GM21576 (cell line): ENCODE data around the gene SCN3B.

Experiments used
- ATAC-seq: cut with Tn5 transposase; IDR thresholded peaks from one replicate; pipeline ENCODE4 v1.9.1; 2021; ENCODE audit warnings: mild to moderate bottlenecking, moderate library complexity; ENCODE audit not compliant: unreplicated experiment

The SCN3B gene

DNA sequence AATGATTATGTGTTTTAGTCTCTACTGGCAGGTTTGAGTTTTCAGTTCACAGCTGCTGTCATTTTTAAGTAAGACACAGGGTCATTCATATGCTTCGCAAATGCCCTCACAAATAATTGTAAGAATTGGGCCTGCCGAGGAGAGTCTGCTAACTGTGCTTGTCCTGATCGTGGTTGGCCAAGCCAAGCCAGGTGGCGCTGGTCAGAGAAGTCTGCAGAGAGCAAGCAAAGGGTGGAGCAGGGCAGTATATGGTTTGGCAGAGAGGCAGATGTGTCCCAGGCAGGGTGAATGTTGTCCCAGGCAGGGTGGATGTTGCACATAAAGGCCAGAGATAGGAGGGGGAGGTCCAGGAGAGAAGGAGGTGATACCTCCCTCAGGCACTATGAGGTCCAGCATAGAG, 52.7 kb downstream of the SCN3B start:
- no peak for ATAC-seq

DNA sequence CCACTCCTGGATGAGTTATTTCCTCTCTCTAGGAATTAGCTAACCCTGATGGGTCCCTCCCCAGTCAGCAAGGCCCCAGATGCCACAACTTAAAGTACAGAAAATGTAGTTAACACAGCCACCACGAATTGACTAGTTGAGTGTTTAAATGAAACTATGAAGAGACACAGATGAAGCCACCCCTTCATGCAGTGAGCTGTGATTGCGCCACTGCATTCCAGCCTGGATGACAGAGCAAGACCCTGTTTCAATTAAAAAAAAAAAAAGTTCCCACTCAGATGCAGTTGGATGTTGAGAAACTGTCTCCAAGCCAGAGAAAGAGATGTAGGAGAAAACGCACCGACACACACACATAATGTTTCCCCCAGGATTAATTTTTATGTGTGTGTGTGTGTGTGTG, 53.3 kb downstream of the SCN3B start:
- no peak for ATAC-seq

DNA sequence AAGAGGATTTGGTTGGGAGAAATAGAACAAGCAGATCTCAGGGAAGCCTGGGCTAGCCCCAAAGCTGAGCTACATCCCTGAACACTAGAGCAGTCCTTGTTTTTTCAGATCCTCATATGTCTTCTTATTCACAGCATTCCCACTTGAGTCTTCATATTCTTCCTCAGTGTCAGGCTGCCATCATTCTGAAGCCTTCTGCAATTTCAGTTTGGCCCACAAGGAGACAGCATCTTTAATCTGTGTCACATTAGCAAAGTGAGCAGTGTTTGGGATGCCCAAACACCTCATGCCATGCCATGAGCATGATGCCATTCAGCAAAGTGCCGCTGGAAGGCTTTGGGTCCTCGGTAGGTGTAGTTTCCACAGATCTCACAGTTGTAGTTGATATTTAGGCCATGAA, 56.6 kb downstream of the SCN3B start:
- ATAC-seq: no peak

DNA sequence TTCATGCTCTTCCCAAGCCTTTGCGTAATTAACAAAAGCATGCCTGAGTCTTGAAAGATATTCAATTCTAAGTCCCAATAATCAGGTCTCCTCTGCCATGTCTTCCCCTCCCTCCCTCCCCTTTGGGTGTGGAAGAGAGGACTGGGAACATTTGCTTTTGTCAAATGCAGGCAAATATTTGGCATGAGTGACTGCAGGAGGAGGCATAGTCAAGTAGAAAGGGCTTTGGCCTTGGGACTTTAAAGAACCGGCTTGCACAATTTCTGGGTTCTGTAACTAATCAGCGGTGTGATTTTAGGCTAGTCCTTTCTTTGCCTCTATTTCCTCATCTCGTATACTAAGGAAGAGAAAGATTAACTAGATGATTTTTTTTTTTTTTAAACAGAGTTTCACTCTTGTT, 59.5 kb downstream of the SCN3B start:
- no peak for ATAC-seq

DNA sequence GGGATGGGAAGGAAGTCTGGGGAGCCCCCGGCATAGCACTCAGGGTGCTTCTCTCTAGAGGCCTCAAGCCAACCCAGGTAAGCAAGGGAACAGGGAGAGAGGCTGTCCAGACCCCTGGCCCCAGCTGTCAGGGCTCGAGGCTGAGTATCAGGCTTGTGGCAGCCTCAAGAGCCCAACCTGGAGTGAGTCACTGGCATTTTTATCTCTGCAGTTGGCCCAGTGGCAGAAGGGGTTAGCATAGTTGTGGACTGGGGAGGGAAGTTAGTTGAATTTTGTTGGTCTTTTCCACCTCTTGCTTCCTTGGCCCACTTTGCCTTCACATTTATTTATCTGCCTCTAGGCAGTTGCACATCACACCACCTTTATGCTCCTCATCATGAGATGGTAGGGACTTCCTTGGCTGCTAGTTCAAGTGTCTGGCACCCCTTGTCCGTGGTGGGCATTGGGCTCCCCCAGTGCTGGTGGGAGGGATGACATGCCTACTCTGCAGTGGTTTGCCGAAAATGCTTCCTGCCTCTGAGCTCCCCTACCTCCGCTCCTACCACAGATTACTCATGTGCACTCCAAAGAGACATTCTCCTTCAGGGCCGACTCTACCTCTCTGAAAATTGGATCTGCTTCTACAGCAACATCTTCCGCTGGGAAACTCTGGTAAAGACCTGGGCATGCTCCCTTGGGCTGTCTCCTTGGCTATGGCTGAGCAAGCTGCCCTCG, 60.1 kb downstream of the SCN3B start:
- no peak for ATAC-seq

DNA sequence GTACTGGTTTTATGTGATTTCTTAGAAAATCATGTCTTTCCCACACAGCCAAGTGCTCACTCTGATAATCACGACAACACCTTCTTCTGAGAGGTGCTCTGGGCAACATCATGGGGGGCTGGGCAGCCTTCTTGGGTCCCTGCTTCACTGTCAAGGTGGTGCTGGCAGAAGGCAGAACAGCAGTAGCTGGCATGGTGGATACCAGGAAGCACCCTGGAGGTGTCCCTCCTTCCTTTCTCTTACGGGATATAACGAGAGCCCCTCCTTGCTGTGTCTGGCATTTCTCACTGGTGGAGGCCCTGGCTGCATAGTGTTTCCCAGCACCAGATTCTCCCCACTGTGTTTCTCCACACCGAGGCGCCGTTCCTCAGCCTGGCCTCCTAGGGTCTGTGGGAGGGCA, 60.9 kb downstream of the SCN3B start:
- no peak for ATAC-seq

DNA sequence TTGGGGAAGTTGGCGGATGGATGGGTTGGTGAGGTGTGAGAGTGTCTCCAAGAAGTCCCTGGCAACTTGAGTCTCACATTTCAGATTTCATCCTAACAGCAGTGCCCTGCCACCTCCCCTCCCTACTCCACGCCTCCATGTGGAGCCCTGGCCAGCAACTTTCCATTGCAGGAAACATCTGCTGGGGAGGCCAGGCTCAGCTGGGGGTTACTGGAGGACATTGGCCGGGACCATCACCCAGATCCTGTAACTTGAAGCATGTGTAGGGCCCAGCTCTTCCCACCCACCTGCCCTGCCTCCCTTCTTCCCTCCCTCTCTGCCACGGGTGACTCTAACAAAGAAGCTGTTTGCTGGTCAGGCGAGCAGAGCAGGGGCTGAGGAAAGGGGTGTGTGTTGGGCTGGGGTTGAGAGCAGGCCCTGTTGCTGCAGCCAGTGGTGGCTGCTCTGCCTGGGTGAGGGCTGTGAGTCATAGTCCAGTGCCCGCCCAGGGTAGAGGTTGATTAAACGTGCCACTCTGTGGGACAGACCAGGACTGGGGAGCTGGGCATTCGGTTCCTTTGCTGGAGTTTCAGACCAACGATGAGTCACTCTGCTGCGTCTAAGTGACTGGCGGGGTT, 64.0 kb downstream of the SCN3B start:
- ATAC-seq: no peak

DNA sequence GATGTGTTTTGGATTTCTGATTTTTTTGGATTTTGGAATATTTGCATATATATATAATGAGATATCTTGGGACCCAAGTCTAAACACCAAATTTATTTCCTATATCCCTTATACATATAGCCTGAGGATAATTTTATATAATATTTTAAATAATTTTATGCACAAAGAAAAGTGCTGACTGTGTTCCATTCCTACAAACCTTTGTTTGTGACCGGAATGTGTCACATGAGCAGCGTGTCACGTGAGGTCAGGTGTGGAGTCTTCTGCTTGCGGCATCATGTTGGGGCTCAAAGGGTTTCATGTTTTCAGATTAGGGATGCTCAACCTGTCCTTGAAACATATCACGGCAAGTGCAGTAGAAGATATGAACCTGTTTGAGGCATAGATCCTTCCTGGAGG, 65.6 kb downstream of the SCN3B start:
- no peak for ATAC-seq

DNA sequence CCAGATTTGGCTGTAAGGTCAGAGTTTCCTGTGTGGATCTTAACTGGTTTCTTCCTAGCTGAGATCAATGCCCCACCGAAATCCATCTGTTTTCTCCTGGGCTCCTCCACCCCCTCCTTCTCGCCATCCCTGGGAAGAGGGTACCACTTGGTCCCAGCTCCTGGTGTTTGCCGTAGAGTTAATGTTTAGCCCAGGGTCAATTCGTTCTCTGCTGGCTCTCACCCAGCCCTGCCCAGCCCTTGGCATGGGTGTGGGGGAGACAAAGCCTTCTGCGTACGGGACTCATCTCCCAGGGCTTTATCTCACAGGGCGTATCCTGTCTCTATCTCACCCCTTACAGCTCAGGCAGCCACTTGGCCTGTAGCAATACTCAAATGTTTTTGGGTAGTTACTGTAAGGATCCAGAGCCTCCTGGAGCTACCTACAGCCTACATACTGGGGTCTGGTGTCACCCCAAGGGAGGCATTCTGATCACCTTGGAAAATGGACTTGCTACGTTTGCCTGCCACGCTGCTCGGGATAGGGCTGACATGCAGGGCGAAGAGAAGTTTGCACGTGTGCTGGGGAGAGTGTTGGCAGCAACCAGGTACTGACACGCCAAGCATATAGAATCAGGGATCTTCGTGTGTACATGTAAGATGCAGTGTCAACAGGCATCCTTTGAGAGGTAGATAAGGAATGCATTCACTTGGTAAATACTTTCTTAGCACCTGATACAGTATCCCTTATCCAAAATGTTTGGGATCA, 66.1 kb downstream of the SCN3B start:
- ATAC-seq: no peak

DNA sequence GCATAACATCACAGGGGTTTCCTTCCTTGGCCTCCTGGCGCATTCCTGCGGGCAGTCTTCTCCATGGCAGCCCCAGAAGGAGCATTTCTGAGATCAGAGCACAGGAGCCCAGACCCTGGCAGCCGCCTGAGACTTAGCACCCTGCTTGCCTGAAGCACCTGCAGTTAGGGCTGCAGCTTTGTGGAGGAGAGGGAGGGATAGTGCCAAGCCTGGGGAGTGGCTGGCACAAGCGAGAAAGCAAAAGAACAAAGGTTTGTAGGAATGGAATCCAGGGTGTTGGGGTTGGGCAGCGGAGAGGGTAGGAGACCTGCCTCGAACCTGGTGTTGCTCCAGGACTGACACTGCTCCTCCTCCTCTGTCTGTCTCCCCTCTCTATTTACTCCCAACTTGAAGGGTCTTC, 66.9 kb downstream of the SCN3B start:
- ATAC-seq: no peak

DNA sequence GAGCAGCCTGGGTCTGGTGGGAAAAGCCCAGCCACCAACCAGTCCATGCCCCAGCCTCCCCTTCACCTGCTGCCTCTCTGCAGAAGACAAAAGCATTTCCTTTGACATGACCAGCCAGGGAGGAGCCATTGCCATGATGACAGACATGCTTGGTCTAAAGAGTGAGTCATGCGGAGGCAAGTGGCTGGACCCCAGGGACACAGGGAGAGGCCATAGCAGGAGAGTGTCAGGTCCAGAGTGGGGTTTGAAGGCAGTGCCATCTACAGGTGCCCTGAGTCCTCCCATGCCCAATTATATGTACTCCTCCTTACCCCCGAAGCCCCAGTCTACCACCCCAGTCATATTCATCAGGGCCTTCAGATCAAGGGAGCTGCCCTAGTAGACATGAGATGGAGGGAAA, 67.4 kb downstream of the SCN3B start:
- no peak for ATAC-seq

DNA sequence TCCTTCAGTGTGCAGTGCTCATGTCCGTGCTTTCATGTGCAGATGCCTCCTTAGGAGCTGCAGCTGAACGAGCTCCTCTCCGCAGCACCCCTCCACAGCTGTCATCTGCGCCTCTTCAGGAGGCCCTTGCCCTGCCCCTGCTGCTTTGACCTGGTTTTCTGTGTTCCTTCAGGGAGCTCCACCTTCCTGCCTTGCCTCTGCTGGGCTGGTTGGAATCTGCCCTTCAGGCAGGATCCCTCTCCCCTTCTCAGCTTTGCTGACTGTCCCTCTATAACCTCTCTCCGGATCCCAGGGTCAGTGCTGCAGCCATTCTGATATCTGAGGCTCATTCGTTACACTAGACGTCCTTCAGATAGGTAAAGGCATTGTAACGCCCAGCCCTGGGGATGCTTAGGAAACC, 67.9 kb downstream of the SCN3B start:
- ATAC-seq: no peak

DNA sequence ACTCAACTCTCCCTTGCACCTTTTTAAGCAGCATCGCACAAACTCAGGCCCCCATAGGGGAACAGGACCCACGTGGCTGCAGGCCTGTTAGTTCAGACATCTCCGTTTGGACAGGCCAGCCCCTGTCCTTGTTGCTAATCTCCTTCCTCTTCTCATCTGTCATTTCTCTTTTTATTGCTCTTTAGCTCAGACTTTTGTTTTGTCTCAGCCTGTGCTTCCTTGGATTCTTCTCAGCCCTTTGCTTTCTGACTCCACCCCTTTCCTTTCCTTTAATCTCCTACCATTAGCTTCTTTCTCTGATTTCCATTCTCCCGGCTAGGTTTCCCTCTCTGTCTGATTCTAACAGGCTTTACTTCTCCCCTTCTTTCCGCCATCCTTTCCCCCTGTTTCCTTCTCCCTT, 68.7 kb downstream of the SCN3B start:
- no peak for ATAC-seq

DNA sequence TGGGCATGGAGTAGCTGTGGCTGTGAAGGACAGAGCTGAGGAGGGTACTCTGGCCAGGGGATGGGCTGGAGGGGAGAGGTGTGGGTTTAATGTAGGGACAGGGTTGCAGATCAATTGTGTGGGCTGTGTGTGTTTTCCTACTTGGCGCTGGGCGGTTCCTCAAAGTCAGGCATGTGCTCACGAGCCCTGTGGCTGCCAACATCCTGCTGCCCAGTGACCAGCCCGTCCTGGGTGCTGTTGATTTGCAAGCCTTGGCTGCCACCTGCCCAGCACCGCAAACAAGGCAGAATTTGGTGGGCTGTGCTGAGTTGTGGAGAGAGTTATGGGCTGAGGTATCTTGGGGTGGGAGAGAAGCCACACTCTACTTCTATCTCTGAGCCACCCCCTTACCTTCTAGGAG, 69.2 kb downstream of the SCN3B start:
- no peak for ATAC-seq

DNA sequence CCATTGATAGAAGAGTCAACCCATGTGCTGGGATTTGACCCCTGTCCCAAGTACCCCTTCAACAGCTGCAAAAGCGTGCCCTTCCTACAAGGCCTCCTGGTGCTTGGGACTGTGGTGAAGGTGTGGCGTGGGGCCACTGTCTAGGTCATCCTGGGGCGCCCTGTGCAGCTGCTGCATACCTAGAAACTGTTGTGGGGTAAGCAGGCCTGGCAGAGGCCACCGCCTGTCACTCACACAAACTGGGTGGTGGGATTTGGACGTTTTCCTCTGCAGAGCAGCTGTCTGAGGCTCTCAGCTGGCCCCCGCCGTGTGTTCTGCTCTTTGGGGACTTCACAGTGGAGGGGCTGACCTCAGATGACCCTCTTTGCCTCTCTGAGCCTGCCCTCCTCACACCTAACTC, 69.7 kb downstream of the SCN3B start:
- no peak for ATAC-seq

DNA sequence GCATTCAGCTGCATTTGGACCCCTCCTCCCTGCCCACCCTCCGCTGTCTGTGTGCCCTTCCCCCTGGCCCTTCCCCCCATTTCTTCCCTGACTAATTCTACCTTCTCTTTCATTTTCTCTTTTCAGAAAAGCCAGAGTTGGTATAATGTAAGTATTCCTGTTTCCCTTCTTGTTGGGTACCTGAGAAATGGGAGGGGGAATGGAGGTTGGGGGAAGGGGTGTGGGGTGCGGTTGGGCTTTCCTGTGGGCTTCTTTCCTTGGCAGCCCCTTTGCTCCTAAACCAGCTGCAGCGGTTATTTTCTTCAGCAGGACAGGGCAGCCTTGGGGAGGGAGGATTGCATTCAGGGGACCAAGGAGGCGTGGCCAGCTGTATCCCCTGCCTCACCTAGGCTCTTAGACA, 70.2 kb downstream of the SCN3B start:
- ATAC-seq: no peak

DNA sequence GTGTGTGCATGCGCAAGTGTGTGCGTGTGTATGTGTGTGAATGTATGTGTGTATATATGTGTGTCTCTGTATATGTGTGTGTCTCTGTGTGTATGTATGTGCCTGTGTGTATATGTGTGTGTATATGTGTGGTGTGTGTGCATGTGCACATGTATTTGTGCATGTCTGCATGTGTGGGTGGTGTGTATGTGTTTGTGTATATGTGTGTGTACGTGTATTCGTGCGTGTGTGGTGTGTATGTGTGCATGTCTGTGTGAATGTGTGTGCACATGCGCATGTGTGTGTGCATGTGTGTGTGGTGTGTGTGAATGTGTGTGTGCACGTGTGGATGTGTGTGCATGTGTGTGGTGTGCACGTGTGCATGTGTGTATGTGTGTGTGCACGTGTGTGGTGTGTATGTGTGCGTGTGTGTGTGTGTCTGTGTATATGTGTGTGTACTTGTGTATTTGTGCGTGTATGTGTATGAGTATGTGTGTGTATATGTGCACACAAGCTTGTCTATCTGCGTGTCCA, 71.4 kb downstream of the SCN3B start:
- ATAC-seq: no peak

DNA sequence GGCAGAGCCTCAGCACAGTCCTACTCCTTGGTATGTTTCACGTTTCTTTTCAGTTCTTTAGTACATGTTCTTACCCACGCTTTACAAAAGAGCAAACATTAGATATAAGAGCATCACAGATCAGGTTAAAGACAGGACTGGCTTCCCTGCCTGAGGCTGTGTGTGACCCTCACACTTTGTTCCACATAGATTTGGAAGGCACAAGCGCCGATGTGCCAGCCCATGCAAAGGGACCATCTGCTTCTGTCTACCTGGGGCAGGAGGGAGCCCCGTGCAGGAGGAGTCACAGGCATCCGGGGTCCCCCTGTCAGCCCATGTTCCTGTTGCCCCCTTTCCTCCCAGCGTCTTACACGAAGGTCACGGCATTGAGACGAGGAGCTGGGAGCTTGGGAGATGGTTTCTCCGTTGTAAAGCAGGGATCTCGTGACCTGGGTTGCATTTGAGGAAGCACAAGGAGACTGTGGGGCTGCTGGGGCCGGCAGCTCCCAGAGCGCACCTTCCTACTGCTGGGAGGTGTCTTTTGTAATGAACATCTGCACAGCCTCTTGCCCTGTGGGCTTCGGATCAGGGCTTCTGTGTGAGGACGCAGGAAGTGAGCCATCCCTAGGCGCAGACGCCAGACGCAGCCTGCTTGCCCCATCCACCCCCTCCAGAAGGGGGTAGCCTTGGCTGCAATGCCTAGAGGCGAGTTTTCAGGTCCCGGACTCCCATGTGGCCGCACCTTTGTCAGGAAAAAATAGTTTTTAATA, 72.6 kb downstream of the SCN3B start:
- no peak for ATAC-seq

DNA sequence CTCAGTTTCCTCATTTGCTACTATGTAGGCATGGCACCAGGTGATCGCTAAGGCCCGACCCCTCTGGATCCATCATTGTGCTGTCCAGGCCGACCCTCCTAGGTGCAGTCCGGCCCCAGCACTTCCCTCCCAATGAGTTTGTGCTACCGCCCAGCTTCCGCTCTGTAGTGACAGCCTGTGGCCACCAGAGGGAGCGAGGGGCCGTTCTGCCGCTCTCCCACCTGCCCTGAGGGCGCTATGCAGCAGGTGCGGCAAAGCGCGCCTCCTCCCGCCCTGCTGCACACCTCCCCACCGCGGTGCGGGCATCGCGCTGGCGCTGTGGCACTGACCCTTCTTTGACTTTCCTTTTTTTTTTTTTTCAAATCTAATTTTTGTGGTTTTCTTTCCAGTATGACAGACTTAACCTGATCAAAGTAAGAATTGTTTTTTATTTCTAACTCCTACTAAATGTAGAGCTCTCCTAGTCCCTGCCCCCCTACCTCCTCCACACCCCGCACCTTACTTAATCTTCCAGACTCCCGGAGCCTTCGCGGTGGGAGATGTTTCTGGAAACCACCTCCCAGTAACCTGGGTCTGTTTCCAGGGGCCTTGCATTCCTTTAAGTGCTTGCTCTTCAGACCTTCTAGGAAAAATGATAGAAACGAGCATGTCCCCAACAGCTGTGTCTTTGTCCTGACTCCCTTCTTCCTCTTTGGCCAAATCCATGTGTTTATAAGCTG, 73.7 kb downstream of the SCN3B start:
- peak; percentile 89 for ATAC-seq

DNA sequence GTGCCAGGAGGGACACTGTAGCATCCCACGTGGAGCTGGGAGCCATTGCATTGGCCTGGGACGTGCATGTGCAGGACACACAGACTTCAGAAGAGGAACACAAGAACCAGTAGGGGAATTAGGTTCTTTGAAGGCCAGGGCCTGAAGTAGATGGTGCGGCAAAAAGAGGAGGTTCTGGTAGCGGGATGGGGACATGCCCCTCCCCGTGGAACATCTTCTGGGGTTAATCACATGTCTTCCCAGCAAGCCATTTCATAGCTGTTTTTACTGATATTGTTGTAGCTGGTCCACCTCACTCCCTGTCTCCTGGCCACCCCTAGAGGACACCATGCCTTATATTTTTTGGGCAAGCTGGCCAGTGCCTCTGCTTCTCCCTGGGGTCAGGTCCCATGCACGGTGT, 74.3 kb downstream of the SCN3B start:
- ATAC-seq: no peak

DNA sequence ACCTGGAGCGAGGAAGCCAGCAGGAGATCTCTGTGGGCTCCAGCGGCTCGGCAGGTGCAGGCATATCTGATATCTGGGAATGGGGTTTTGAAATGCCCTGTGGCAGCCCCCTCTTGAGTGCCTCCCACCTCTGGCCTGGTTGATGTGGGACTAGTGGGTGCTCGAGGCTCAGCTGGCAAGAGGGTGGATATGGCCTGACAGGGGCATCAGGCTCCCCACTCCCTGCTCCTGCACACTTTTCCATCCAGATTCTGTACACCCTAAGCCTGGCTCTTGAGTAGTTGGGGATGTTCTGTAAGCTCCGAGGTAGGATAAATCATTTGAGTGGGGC, 75.0 kb downstream of the SCN3B start:
- no peak for ATAC-seq
